ENCODE data around the gene SRGAP2.
A peak's percentile ranks its signal among the peaks of the same experiment; 100 is the strongest.
"Not testable (repeated sequence)": the region's sequence is repeated elsewhere in the genome, so short reads cannot be mapped to it uniquely, and the experiment has no call there.

- TF ChIP-seq CTCF (IDR thresholded peaks at IDR 0.05): peak in 2 of 4 donors; percentile 23 to 34
- TF ChIP-seq POLR2A (IDR thresholded peaks at IDR 0.05): not testable (repeated sequence)
Observed at GRCh38 chr1:206167350-206168029, 35.9 kb upstream of the SRGAP2 start.

Data from right lobe of liver (tissue), 4 donors.